Osteocyte (in vitro differentiated cells): Measurements from ENCODE around the gene NAPA. TPM values are rescaled to one million over a fixed set of nuclear protein-coding genes. Genes with fewer than 3 reads are reported as not detected.

Source experiments
- DNase-seq: peaks from one replicate; pipeline ENCODE4 v3.0.0; 2021; ENCODE audit warnings: mixed read lengths; ENCODE audit not compliant: unreplicated experiment; ENCODE audit errors: extremely low spot score
- H3K27ac Mint-ChIP-seq: one replicate; pipeline ENCODE4 v1.8.0; 2021; ENCODE audit warnings: mild to moderate bottlenecking, mixed read lengths; ENCODE audit not compliant: unreplicated experiment
- H3K27me3 Mint-ChIP-seq: one replicate; pipeline ENCODE4 v1.8.0; 2021; ENCODE audit warnings: mixed read lengths; ENCODE audit not compliant: unreplicated experiment
- H3K36me3 Mint-ChIP-seq: one replicate; pipeline ENCODE4 v1.8.0; 2021; ENCODE audit warnings: mixed read lengths; ENCODE audit not compliant: unreplicated experiment
- H3K4me1 Mint-ChIP-seq: one replicate; pipeline ENCODE4 v1.8.0; 2021; ENCODE audit warnings: mixed read lengths; ENCODE audit not compliant: unreplicated experiment
- H3K4me3 Mint-ChIP-seq: one replicate; pipeline ENCODE4 v1.8.0; 2021; ENCODE audit warnings: mild to moderate bottlenecking, moderate library complexity, mixed read lengths; ENCODE audit not compliant: unreplicated experiment
- H3K9me3 Mint-ChIP-seq: one replicate; pipeline ENCODE4 v1.8.0; 2021; ENCODE audit warnings: mixed read lengths; ENCODE audit not compliant: unreplicated experiment
- total RNA-seq: library from RNA; stranded (reverse); gene quantifications from 2 replicates; pipeline ENCODE4 v1.2.1, GENCODE V29; 2021
- TF ChIP-seq, protein P1 (sequence below): fragments of 200-600 bp; sonication (generic); IDR thresholded peaks from 2 replicates; pipeline ENCODE4 v1.5.0; 2021; ENCODE audit warnings: antibody characterized with exemption, mild to moderate bottlenecking, moderate library complexity

NAPA gene
- total RNA-seq, 1 donor from 2014 or later: 104 TPM

DNA sequence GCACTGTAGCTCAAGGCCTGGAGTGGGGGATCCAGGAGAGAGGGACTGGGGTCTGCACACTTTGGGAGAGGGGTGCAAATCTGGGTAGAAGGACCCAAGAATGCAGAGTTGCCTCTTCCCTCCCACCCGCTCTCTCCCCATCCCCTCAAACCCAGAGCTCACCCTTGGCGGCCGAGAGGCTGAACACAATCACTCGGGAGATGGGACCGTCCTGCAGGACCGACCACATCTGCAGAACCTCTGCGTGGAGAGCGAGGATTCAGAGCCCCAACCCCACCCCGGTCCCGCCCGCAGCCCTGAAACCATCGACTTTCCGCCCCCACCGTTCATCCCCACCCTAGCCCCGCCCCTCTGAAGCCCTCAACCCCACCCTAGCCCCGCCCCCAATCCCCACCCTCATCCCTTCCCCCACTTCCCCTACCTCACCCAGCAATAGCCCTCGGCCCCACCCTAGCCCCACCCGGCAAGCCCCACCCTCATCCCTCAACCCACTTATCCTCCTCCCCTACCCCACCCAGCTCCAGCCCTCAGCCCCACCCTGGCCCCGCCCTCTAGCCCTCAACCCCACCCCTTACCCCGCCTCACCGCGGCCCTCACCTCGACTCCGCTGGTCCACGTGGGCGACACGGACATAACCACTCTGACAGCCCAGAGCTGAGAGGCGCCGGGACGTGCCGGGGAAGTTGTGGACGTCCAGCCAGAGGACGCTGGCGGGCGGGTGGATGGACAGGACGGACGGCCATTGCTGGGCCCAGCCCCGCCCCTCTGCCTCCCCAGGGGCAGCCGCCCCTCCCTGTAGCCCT, 35.0 kb downstream of the NAPA start:
- TF ChIP-seq, protein P1, sequence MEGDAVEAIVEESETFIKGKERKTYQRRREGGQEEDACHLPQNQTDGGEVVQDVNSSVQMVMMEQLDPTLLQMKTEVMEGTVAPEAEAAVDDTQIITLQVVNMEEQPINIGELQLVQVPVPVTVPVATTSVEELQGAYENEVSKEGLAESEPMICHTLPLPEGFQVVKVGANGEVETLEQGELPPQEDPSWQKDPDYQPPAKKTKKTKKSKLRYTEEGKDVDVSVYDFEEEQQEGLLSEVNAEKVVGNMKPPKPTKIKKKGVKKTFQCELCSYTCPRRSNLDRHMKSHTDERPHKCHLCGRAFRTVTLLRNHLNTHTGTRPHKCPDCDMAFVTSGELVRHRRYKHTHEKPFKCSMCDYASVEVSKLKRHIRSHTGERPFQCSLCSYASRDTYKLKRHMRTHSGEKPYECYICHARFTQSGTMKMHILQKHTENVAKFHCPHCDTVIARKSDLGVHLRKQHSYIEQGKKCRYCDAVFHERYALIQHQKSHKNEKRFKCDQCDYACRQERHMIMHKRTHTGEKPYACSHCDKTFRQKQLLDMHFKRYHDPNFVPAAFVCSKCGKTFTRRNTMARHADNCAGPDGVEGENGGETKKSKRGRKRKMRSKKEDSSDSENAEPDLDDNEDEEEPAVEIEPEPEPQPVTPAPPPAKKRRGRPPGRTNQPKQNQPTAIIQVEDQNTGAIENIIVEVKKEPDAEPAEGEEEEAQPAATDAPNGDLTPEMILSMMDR: no peak
- H3K9me3 Mint-ChIP-seq: no peaks in the 10 kb centered on the region
- DNase-seq: no peak
- no peaks in the 10 kb centered on the region for H3K27me3 Mint-ChIP-seq
- no peak overlapping the region for H3K4me3 Mint-ChIP-seq
- peaks cover 15% of the 10 kb centered on the region for H3K4me1 Mint-ChIP-seq
- no peak overlapping the region for H3K27ac Mint-ChIP-seq
- no peaks in the 10 kb centered on the region for H3K36me3 Mint-ChIP-seq

DNA sequence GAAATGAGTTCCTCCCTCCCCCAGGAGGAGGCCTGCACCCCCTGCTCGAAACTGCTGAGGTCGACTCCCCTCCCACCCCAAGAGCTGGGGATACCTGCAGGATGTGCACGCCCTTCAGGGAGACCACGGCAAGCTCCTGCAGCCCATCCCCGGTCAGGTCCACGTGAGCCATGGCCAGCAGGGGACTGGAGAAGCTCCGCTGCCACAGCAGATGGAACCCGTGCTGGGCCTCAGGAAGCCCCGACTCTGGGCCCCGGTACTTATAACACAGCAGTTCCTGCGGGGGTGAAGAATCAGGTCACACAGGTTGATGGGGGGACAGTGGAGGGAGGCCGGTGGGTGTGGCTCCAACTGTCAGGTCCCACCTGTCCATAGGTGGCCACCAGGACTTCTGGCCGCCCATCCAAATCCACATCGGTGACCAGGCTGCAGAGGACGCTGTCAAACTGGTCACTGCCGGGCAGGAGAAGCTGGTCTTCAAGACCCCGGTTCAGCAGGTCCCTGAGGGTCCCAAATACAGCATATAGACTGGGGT, 38.4 kb downstream of the NAPA start:
- H3K9me3 Mint-ChIP-seq: no peaks in the 10 kb centered on the region
- no peak for DNase-seq
- peaks cover 3% of the 10 kb centered on the region for H3K27me3 Mint-ChIP-seq
- TF ChIP-seq, protein P1: no peak
- no peak overlapping the region for H3K27ac Mint-ChIP-seq
- H3K4me1 Mint-ChIP-seq: peaks cover 5% of the 10 kb centered on the region
- H3K4me3 Mint-ChIP-seq: no peak overlapping the region
- H3K36me3 Mint-ChIP-seq: no peaks in the 10 kb centered on the region

- no peaks in the 10 kb centered on the region for H3K9me3 Mint-ChIP-seq
- H3K4me3 Mint-ChIP-seq: no peak overlapping the region
- H3K27ac Mint-ChIP-seq: no peak overlapping the region
- peaks cover 12% of the 10 kb centered on the region for H3K27me3 Mint-ChIP-seq
- H3K36me3 Mint-ChIP-seq: no peaks in the 10 kb centered on the region
- TF ChIP-seq, protein P1: no peak
- no peak for DNase-seq
- H3K4me1 Mint-ChIP-seq: peaks cover 7% of the 10 kb centered on the region
Measured at GRCh38 chr19:47475465-47475864, 39.4 kb downstream of the NAPA start.

DNA sequence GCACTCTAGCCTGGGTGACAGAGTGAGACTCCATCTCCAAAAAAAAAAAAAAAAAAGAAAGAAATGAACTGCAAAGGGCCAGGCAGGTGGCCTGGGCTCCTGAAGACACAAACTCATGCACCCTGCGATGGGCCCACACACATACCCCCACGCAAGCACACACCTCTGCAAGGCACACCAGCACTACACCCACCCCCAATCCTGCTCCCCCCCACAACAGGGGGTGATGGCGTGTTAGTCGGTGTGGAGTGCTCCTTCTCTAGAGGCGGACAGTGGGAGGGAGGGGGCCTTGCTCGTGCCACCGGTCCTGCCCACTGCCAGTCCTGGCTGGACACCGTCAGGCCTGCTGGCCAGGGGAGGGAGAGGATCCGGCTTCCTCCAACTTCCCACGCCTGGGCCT, 41.5 kb downstream of the NAPA start:
- H3K4me1 Mint-ChIP-seq: peaks cover 5% of the 10 kb centered on the region
- H3K27me3 Mint-ChIP-seq: peaks cover 25% of the 10 kb centered on the region
- H3K4me3 Mint-ChIP-seq: no peak overlapping the region
- H3K27ac Mint-ChIP-seq: no peak overlapping the region
- no peak for DNase-seq
- no peaks in the 10 kb centered on the region for H3K36me3 Mint-ChIP-seq
- TF ChIP-seq, protein P1: no peak
- no peaks in the 10 kb centered on the region for H3K9me3 Mint-ChIP-seq

DNA sequence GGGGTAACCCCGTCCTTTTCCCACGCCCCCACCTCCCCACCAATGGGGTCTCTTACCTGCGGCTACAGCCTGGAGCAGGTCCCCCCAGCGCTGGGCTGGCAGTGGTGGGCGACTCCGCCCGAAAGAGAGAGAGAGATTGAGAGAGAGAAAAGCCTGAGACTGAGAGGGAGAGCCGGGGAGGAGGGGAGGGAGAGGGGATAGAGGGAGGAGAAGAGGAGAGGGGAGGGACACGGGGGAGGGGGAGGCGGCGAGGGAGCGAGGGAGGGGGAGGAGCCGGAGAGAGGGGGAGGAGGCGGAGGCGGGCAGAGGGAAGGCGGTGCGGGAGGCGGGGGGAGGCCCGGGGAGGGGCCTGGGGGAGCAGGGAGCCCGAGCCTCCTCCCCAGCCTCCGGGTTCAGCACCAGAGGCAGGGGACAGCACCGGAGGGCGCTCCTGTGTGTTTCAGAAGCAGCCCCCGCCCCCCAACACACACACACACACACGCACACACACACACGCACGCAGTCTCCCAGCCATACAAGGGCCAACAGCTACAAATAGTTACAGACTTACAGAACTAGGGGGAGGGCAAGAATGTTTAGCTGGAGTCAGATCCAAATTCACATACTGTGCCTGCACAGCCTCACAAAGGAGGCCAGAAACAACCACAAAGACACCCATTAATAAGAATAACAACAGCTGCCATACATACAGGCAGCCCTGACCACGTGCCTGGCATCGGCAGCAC, 43.0 kb downstream of the NAPA start, which contains the start of gene SLC8A2:
Gene SLC8A2, minus strand, starts transcription at position 161 of the 725 bp plus-strand sequence. CDS start 5,490 bp downstream, outside the sequence.
- no peaks in the 10 kb centered on the region for H3K36me3 Mint-ChIP-seq
- peak; percentile 90 for DNase-seq
- peaks cover 5% of the 10 kb centered on the region for H3K4me1 Mint-ChIP-seq
- H3K9me3 Mint-ChIP-seq: no peaks in the 10 kb centered on the region
- H3K27me3 Mint-ChIP-seq: peaks cover 31% of the 10 kb centered on the region
- H3K27ac Mint-ChIP-seq: no peak within 1 kb of the TSS
- no peak within 1 kb of the TSS for H3K4me3 Mint-ChIP-seq
- TF ChIP-seq, protein P1: no peak
